ENCODE measurements around the gene LSM5. TPM values are rescaled to one million over a fixed set of nuclear protein-coding genes. Genes with fewer than 3 reads are reported as not detected.
"Not testable (repeated sequence)": the region's sequence is repeated elsewhere in the genome, so short reads cannot be mapped to it uniquely, and the experiment has no call there.

The LSM5 gene
- total RNA-seq, 1 donor from 2014 or later: 31.0 TPM

DNA sequence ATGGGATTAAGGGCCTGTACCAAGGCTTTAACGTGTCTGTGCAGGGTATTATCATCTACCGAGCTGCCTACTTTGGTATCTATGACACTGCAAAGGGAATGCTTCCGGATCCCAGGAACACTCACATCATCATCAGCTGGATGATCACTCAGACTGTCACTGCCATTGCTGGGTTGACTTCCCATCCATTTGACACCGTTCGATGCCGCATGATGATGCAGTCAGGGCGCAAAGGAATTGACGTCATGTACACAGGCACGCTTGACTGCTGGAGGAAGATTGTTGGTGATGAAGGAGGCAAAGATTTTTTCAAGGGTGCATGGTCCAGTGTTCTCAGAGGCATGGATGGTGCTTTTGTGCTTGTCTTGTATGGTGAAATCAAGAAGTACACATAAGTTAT is 18.2 kb downstream of the LSM5 start:
- intact Hi-C loops (cut with DNase I): no loop called here
- DNase-seq: no peak
- ATAC-seq (ENCODE audit: poor library complexity): no peak

DNA sequence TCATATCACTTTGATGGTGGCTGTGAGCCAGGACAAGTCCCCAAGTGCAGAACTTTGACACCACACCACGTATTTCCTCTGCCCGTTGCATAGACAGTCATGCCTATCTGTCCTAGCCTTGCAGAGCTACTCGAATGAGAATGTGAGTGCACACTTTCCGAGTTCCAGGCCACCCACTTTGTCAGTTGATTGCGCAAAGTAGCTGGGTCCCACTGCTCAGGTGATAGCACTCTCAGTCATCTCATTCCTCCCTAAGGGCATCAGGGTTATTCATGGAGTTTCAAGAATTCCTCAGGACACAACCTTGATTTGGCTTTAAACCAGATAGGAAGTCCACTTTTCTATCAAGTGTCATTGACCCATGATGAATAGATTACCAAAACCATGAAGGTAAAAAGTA is 19.3 kb downstream of the LSM5 start:
- intact Hi-C loops (cut with DNase I): no loop called here
- no peak for ATAC-seq (ENCODE audit: poor library complexity)
- no peak for DNase-seq

DNA sequence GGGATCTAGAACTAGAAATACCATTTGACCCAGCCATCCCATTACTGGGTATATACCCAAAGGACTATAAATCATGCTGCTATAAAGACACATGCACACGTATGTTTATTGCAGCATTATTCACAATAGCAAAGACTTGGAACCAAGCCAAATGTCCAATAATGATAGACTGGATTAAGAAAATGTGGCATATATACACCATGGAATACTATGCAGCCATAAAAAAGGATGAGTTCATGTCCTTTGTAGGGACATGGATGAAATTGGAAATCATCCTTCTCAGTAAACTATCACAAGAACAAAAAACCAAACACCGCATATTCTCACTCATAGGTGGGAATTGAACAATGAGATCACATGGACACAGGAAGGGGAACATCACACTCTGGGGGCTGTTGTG is 20.2 kb downstream of the LSM5 start:
- DNase-seq; ATAC-seq (ENCODE audit: poor library complexity); intact Hi-C loops (cut with DNase I): not testable (repeated sequence)

GRCh38 chr7:32464641-32465416 is 25.4 kb downstream of the LSM5 start:
- intact Hi-C loops (cut with DNase I); ATAC-seq (ENCODE audit: poor library complexity); DNase-seq: not testable (repeated sequence)

DNA sequence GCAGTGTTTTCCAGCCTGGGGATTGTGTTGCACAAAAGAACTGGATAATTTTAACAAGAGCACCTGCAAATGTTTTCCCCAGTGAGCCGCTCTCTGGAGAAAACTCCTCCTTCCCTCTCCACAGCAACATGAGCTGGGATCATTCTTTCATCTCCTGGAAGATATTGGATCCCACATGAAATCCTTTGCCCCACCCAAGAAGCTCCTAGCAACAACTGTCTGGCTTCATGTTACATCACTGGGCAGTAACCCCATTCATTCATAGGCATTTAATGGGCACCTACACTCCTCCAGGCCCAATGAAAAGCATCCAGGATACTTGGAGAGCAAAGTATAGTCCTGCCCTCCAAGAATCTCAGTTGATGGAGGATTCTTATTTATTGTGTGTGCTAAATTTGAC is 27.2 kb downstream of the LSM5 start:
- intact Hi-C loops (cut with DNase I): no loop called here
- no peak for DNase-seq

GRCh38 chr7:32462451-32462850 is 27.7 kb downstream of the LSM5 start:
- ATAC-seq (ENCODE audit: poor library complexity): no peak
- no peak for DNase-seq
- intact Hi-C loops (cut with DNase I): no loop called here

More for the DNA sequence above, 27.2 kb downstream of the LSM5 start:
- no peak for ATAC-seq (ENCODE audit: poor library complexity)

GRCh38 chr7:32461484-32461883 is 28.7 kb downstream of the LSM5 start:
- ATAC-seq (ENCODE audit: poor library complexity): no peak
- intact Hi-C loops (cut with DNase I): no loop called here
- DNase-seq: no peak

DNA sequence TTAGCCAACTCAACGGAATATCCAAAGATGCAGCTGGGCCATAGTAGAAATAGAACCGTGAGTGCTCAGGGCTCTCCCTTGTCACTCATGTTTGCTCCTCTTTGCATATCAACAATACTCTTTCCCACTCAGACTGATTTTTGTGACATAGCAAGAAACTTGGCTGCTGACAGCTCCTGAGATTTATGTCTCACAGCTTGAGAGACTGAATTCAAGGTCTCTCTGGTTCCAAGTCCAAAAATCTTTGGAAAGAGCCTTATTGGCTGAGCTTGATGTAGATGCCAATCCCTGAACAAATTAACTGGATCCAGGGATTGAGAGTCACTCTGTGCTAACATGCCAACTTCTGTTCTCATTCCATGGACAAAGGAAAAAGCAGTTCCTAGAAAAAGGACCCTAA is 30.4 kb downstream of the LSM5 start:
- DNase-seq (no peak), ATAC-seq (ENCODE audit: poor library complexity) (no peak)
- intact Hi-C loops (cut with DNase I): no loop called here

DNA sequence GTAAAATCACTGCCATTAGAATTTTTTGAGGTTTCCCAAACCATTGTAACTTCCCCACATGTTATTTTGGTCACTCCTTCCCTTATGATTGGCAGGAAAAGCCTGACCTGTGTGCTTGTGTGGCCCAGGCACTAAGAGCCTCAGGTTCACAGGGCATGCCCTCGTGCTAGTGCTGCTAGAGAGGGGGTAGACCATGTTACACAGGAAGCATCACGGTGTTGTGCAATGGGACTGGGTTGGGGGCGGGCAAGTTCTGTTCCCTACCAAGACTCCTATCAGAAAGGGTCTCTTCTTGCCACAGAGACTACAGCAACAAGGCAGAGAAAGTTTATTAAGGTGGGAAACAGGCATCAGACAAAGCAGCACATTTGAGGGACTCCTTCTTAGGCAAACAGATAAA is 32.2 kb downstream of the LSM5 start:
- intact Hi-C loops (cut with DNase I): no loop called here
- DNase-seq (no peak), ATAC-seq (ENCODE audit: poor library complexity) (no peak)

- ATAC-seq (ENCODE audit: poor library complexity) (no peak), DNase-seq (no peak)
- intact Hi-C loops (cut with DNase I): no loop called here
Measured at GRCh38 chr7:32453341-32454011, 36.7 kb downstream of the LSM5 start.

DNA sequence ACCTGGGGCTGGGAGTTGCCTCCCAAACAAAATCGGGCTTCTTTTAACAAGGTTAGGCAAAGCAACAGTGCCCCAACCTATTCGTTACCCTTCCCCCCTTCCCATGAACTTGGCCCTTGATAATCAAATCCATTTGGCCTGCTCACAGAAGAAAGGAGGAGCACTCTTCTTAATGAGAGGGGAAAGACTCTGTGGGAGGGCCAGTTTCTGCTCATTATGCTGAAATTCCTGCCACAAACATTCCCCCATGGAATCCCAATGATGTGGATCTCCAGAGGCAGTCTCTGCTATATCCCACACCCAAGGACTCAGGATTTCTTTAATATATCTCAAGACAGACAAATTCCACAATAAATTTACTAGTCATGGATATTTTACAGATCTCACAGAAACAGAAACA is 43.0 kb downstream of the LSM5 start:
- intact Hi-C loops (cut with DNase I): no loop called here
- ATAC-seq (ENCODE audit: poor library complexity) (no peak), DNase-seq (no peak)

DNA sequence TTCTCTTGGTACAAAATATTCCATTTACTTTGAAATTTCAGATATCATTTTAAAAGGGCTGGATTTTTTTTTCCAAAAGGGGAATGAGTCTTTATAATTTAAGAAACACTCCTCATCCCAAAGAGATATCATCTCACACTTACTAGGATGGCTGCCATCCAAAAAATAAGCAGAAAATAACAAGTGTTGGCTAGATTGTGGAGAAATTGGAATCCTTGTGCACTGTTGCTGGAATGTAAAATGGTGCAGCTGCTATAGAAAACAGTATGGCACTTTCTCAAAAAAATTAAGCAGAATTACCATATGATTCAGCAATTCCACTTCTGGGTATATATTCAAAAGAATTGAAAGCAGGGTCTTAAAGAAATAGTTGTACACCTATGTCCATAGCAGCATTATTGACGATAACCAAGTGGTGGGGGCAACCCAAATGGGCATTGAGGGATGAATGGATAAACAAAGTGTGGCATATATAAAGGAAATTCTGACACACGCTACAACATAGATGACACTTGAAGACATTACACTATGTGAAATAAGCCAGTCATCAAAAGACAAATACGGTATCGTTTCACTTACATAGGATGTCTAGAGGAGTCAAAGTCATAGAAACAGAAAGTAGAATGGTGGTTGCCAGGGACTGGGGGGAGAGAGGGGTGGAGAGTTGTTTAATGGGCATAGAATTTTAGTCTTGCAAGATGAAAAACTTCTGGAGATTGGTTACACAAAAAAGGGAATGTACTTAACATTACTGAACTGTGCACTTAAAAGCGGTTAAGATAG is 53.8 kb downstream of the LSM5 start:
- intact Hi-C loops (cut with DNase I): no loop called here
- ATAC-seq (ENCODE audit: poor library complexity): no peak
- DNase-seq: no peak

Other genes starting within 250 kb of the LSM5 start
- gene AVL9, start 5.1 kb upstream of the LSM5 start, total RNA-seq: 13.8 TPM

All from Right ventricle myocardium superior (tissue), 1 donor.